RKO (cell line): ENCODE results near the gene PRR33.

Experiments used
- DNase-seq: peaks from one replicate; pipeline ENCODE4 v3.0.0-alpha.2; 2016; ENCODE audit warnings: low spot score

PRR33 gene

GRCh38 chr11:1916132-1916985, 24.7 kb upstream of the PRR33 start:
- no peak for DNase-seq

GRCh38 chr11:1915795-1916131, 24.1 kb upstream of the PRR33 start:
- no peak for DNase-seq

GRCh38 chr11:1913271-1914060, 21.8 kb upstream of the PRR33 start:
- DNase-seq = no peak

- DNase-seq = no peak
Observed at GRCh38 chr11:1912289-1912878, 20.7 kb upstream of the PRR33 start.

GRCh38 chr11:1909524-1909923, 17.8 kb upstream of the PRR33 start:
- DNase-seq = no peak

- no peak for DNase-seq
Observed at GRCh38 chr11:1908618-1909017, 16.9 kb upstream of the PRR33 start.

GRCh38 chr11:1906611-1907423, 15.1 kb upstream of the PRR33 start:
- DNase-seq = no peak

- DNase-seq = no peak
Observed at GRCh38 chr11:1906181-1906580, 14.5 kb upstream of the PRR33 start.

GRCh38 chr11:1899686-1900085, 8.0 kb upstream of the PRR33 start:
- no peak for DNase-seq

GRCh38 chr11:1899090-1899489, 7.4 kb upstream of the PRR33 start:
- no peak for DNase-seq

- no peak for DNase-seq
Observed at GRCh38 chr11:1896923-1897322, 5.2 kb upstream of the PRR33 start.

GRCh38 chr11:1896468-1896867, 4.8 kb upstream of the PRR33 start:
- no peak for DNase-seq

- DNase-seq = no peak
Observed at GRCh38 chr11:1894759-1895158, 3.1 kb upstream of the PRR33 start.

GRCh38 chr11:1893581-1894359, 2.1 kb upstream of the PRR33 start:
- no peak for DNase-seq

GRCh38 chr11:1892558-1892957, 863 bp upstream of the PRR33 start:
- DNase-seq = no peak

GRCh38 chr11:1892116-1892515, 421 bp upstream of the PRR33 start:
- no peak for DNase-seq

GRCh38 chr11:1890856-1891830, 552 bp downstream of the PRR33 start:
- DNase-seq = no peak

- no peak for DNase-seq
Observed at GRCh38 chr11:1889941-1890855, 1.5 kb downstream of the PRR33 start.
